Transverse colon (tissue), 4 donors: ENCODE results near the gene TM4SF20.

ENCODE experiments used
- POLR2A ChIP-seq: fragments of 450-650 bp; IDR thresholded peaks from one replicate; pipeline ENCODE4 v1.6.1; 2016; ENCODE audit warnings: antibody characterized with exemption, mild to moderate bottlenecking, moderate library complexity
- POLR2AphosphoS5 ChIP-seq, 3 donors: sonication (generic); formaldehyde crosslinking; IDR thresholded peaks; one replicate each; pipeline ENCODE4 v1.6.1; 2016; ENCODE audit warnings: antibody characterized with exemption in 3 of 3
- TF ChIP-seq, protein P1 (sequence below), 5 experiments: fragments of 200-600 bp in 3 of 5; fragments of 450-650 bp in 2 of 5; sonication (generic) in 3 of 5; IDR thresholded peaks; 1 replicate in 2 of 5; 2 replicates in 3 of 5; pipeline ENCODE4 v1.5.1; 2016 to 2017; ENCODE audit warnings: antibody characterized with exemption in 5 of 5, inconsistent platforms in 3 of 5, mild to moderate bottlenecking in 2 of 5, moderate library complexity in 1 of 5

DNA sequence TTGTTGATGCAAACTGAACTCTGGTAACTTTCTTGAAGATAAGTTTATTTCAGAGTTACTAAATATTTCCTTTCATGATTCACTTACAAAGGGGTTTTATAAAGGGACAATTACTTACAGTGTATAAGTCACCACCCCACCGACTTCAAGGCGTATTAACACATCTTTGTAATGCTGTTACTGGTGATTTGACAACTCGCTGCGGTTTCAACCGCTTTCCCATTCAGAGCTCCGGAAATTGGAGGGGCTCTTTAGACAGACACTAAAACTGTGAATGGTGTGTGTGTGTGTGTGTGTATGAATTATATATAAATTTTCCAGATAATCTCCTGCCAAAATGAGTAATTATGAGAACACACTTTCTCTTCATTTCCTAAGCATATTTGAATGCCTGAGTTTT, 4.9 kb downstream of the TM4SF20 start:
- TF ChIP-seq, protein P1, sequence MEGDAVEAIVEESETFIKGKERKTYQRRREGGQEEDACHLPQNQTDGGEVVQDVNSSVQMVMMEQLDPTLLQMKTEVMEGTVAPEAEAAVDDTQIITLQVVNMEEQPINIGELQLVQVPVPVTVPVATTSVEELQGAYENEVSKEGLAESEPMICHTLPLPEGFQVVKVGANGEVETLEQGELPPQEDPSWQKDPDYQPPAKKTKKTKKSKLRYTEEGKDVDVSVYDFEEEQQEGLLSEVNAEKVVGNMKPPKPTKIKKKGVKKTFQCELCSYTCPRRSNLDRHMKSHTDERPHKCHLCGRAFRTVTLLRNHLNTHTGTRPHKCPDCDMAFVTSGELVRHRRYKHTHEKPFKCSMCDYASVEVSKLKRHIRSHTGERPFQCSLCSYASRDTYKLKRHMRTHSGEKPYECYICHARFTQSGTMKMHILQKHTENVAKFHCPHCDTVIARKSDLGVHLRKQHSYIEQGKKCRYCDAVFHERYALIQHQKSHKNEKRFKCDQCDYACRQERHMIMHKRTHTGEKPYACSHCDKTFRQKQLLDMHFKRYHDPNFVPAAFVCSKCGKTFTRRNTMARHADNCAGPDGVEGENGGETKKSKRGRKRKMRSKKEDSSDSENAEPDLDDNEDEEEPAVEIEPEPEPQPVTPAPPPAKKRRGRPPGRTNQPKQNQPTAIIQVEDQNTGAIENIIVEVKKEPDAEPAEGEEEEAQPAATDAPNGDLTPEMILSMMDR (IDR thresholded peaks at IDR 0.05) = no peak
- no peak for TF ChIP-seq POLR2AphosphoS5 (IDR thresholded peaks at IDR 0.05)
- TF ChIP-seq POLR2A = no peak
